Activated T-cell treated with anti-CD3 and anti-CD28 coated beads, Interleukin-2, amount 50 U/mL, for 72 hours (primary cell): Measurements from ENCODE around the gene PIK3R6. TPM values are rescaled to one million over a fixed set of nuclear protein-coding genes. Genes with fewer than 3 reads are reported as not detected.

Experiments
- ATAC-seq, 2 donors: fragments of 150-1000 bp; cut with Tn5 transposase; replicated peaks in 1 of 2; 2 replicates each; pipeline ENCODE4 v1.10.0; 2021; ENCODE audit warnings: moderate library complexity in 2 of 2, mild to moderate bottlenecking in 1 of 2
- DNase-seq, 2 donors: peaks; one replicate each; pipeline ENCODE4 v3.0.0; 2021 to 2022; ENCODE audit warnings: mixed read lengths in 1 of 2
- H3K27ac Mint-ChIP-seq: one replicate; pipeline ENCODE4 v1.8.0; 2022; ENCODE audit warnings: mild to moderate bottlenecking, moderate library complexity, mixed read lengths
- H3K27me3 Mint-ChIP-seq: one replicate; pipeline ENCODE4 v1.8.0; 2022; ENCODE audit warnings: low read depth, mixed read lengths
- H3K36me3 Mint-ChIP-seq, 2 donors: one replicate each; pipeline ENCODE4 v1.8.0; 2022; ENCODE audit warnings: mixed read lengths in 2 of 2, mild to moderate bottlenecking in 1 of 2; ENCODE audit not compliant: insufficient read depth in 2 of 2
- H3K4me1 Mint-ChIP-seq: one replicate; pipeline ENCODE4 v1.8.0; 2022; ENCODE audit warnings: low read depth, mixed read lengths
- H3K4me3 Mint-ChIP-seq, 2 donors: one replicate each; pipeline ENCODE4 v1.8.0; 2022; ENCODE audit warnings: mild to moderate bottlenecking in 2 of 2, mixed read lengths in 2 of 2, moderate library complexity in 2 of 2
- H3K9me3 Mint-ChIP-seq, 2 donors: one replicate each; pipeline ENCODE4 v1.8.0; 2022; ENCODE audit warnings: mixed read lengths in 2 of 2
- total RNA-seq, 2 donors: library from RNA; stranded (reverse); gene quantifications; one replicate each; pipeline ENCODE4 v1.2.3, GENCODE V29; 2022

PIK3R6 gene
- total RNA-seq, 2 donors from 2014 or later, result 0.99 to 2.6 TPM

DNA sequence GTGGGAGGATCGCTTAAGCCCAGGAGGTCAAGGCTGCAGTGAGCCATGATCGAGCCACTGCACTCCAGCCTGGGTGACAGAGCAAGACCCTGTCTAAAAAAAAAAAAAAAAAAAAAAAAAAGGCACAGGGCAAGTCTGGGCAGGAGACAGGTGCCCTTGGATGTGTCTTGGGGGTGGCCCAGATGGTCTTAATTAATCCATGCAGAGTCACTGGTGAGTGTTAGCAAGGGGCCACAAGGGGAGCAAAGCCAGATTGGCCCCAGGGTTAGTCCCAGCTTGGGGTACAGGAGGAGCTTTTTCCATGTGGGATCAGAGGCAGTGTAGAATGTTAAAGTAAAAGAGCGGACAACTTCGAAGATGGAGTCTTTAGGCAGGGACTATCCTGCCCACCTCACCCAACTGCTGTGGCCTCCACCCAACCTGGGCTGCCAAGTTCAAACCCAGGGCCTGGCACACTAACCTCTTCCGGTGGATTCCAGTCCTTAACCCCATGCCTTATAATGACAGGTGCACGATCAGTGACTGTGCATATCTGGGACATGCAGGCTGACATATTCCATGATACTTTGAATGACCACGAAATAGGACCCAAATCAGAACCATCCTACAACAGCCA, 36.1 kb downstream of the PIK3R6 start:
- Mint-ChIP-seq H3K4me1 (no peaks in the 10 kb centered on the region), H3K27me3 (no peaks in the 10 kb centered on the region), H3K9me3 (no peaks in the 10 kb centered on the region), H3K4me3 (no peak overlapping the region), H3K36me3 (no peaks in the 10 kb centered on the region), H3K27ac (no peak overlapping the region)
- ATAC-seq (no peak), DNase-seq (no peak)

DNA sequence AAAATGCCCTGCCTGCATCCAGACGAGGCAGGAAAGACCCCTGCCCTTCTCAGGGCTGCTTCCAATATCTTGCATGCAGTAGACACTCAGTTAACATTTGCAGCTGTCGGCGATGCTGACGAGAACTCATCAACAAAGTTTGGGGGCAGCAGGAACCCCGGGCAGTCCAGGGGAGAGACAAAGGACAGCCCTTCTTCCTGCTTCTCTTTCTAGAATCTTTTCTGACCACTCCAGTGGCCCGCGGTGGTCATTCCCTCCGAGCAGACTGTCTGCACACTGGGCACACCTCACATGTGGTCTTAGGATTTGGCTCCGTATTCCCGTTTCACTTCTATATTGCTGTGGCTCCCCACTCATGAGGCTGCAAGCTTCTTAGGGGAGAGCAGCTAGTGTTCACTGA, 37.3 kb downstream of the PIK3R6 start:
- Mint-ChIP-seq H3K36me3 (no peaks in the 10 kb centered on the region), H3K4me3 (no peak overlapping the region), H3K9me3 (no peaks in the 10 kb centered on the region), H3K27me3 (no peaks in the 10 kb centered on the region), H3K27ac (no peak overlapping the region), H3K4me1 (no peaks in the 10 kb centered on the region)
- no peak for DNase-seq
- ATAC-seq, result no peak

- H3K9me3 Mint-ChIP-seq, result peaks cover 0 to 1% of the 10 kb centered on the region in 2 donors
- no peaks in the 10 kb centered on the region for H3K27me3 Mint-ChIP-seq
- peaks cover 0 to under 1% of the 10 kb centered on the region in 2 donors for H3K36me3 Mint-ChIP-seq
- DNase-seq (no peak), ATAC-seq (no peak)
- no peak overlapping the region for H3K4me3 Mint-ChIP-seq
- H3K27ac Mint-ChIP-seq, result no peak overlapping the region
- H3K4me1 Mint-ChIP-seq, result no peaks in the 10 kb centered on the region
Measured at GRCh38 chr17:8829036-8829941, 38.2 kb downstream of the PIK3R6 start.

GRCh38 chr17:8828517-8828875, 39.0 kb downstream of the PIK3R6 start:
- Mint-ChIP-seq H3K27me3 (no peaks in the 10 kb centered on the region), H3K36me3 (peaks cover under 1 to 3% of the 10 kb centered on the region in 2 donors), H3K27ac (no peak overlapping the region), H3K9me3 (peaks cover 0 to 1% of the 10 kb centered on the region in 2 donors), H3K4me1 (no peaks in the 10 kb centered on the region), H3K4me3 (no peak overlapping the region)
- no peak for ATAC-seq
- DNase-seq, result no peak

GRCh38 chr17:8826808-8827435, 40.6 kb downstream of the PIK3R6 start:
- peaks cover 2 to 3% of the 10 kb centered on the region in 2 donors for H3K36me3 Mint-ChIP-seq
- no peak for ATAC-seq
- H3K4me1 Mint-ChIP-seq, result no peaks in the 10 kb centered on the region
- no peak overlapping the region for H3K27ac Mint-ChIP-seq
- DNase-seq, result no peak
- no peaks in the 10 kb centered on the region for H3K27me3 Mint-ChIP-seq
- H3K4me3 Mint-ChIP-seq, result no peak overlapping the region
- H3K9me3 Mint-ChIP-seq, result peaks cover 1% of the 10 kb centered on the region in 2 donors

DNA sequence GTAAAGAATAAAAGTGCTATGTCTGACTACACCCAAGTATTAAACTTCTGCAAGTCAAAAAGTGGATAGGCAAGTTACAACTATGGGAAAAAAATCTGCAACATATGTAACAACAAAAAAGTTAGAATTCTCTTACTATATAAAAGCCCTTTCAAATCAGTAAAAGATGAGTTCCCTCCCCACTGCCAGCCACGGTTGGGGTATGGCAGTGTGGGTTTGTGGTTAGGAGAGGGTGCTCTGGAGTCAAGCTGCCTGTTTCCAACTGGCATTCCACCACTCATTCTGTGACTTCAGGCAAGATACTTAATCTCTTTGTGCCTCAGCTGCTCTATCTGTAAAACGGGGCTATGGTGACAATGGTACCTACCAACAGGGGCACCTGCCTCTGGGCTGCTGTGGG, 41.7 kb downstream of the PIK3R6 start:
- H3K27me3 Mint-ChIP-seq, result no peaks in the 10 kb centered on the region
- H3K4me1 Mint-ChIP-seq, result no peaks in the 10 kb centered on the region
- DNase-seq (no peak), ATAC-seq (no peak)
- H3K4me3 Mint-ChIP-seq, result no peak overlapping the region
- peaks cover 2 to 3% of the 10 kb centered on the region in 2 donors for H3K36me3 Mint-ChIP-seq
- H3K9me3 Mint-ChIP-seq, result peaks cover 1% of the 10 kb centered on the region in 2 donors
- H3K27ac Mint-ChIP-seq, result no peak overlapping the region

DNA sequence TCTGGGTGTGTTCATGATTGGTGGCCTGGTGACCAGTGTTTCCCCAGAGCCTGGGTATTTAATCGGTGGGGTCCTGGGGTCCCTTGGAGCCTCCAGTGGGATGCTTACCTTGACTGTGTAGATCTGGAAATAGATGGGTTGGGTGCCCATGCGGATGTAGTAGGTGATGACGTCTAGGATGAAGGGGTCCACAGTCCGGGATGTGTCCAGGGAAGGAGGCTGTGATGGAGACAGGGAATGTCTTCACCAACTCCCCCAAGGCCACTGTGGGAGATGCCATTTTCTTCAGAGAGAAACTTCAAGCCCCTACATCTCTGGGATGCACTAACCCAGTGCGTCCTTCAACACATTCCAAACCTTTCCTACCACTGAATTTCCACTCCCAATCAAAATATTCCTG, 44.2 kb downstream of the PIK3R6 start:
- no peak for ATAC-seq
- Mint-ChIP-seq H3K36me3 (peaks cover 2 to 3% of the 10 kb centered on the region in 2 donors), H3K4me1 (no peaks in the 10 kb centered on the region), H3K27ac (no peak overlapping the region), H3K4me3 (no peak overlapping the region), H3K27me3 (no peaks in the 10 kb centered on the region), H3K9me3 (peaks cover 1% of the 10 kb centered on the region in 2 donors)
- DNase-seq, result no peak

DNA sequence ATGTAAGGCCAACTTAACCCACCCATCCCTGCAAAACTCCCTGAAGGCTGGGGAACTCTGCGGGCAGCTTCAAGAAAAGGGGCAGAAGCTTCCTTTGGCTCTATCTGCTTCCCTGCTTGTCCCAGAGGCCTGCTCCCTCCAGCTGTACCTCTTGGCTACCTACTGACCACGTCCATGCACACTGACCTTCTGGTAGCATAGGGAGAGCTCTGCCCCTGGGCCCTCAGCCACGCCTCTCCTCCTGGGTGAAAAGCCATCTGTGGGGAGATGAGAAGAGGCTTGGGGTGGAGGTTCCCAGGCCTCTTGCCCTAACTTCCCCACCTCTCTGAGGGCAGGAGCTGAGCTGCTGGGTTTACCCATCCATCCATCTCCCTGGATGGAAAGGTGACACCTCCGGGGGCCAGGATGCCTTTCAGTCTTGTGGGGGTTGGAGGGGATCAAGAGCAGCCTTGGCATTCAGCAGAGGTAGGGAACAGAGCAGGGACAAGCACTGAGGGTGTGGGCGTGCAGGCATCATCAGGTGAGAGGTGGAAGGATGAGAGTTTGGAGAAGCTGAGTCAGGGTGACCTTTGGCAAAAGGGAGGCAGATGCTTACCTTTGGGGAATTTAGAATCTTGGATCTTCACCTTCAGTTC, 45.0 kb downstream of the PIK3R6 start:
- H3K36me3 Mint-ChIP-seq, result peaks cover 2 to 3% of the 10 kb centered on the region in 2 donors
- H3K9me3 Mint-ChIP-seq, result peaks cover 1% of the 10 kb centered on the region in 2 donors

DNA sequence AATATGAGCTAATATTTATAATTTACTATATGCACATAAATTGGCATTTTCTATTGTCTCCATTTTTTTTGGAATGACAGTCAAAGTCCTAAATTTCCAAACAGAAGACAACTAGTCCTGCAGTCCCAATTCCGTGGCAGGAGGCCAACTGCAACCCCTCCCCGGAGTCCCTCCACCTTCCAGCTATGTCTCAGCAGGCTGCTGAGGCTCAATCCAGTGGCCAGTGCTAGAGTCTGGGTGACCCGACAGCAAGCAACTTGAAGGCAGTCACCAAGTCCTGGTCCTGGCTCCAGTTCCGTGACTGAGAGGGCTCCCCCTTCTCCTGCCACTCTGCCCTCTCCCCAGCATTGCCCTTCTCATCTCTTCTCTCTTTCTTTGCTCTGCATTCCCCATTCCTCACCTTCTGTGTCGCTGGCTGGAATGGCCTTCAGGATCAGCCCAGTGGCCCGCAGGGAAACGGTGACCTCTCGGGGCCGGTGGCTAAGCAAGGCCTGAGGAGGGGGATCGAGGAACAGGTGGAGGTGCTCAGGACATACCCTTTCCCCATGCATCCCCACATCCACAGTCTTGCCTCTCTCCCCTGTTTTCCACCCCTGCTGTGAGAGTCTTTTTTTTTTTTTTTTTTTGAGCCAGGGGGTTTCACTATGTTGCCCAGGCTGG, 45.9 kb downstream of the PIK3R6 start:
- H3K4me3 Mint-ChIP-seq, result no peak overlapping the region
- H3K27me3 Mint-ChIP-seq, result peaks cover 5% of the 10 kb centered on the region
- DNase-seq (no peak), ATAC-seq (no peak)
- no peaks in the 10 kb centered on the region for H3K4me1 Mint-ChIP-seq
- H3K9me3 Mint-ChIP-seq, result peaks cover 1% of the 10 kb centered on the region in 2 donors
- peaks cover 2 to 3% of the 10 kb centered on the region in 2 donors for H3K36me3 Mint-ChIP-seq
- H3K27ac Mint-ChIP-seq, result no peak overlapping the region

More for the DNA sequence above, 45.0 kb downstream of the PIK3R6 start:
- ATAC-seq (no peak), DNase-seq (no peak)
- peaks cover 4% of the 10 kb centered on the region for H3K27me3 Mint-ChIP-seq
- no peak overlapping the region for H3K27ac Mint-ChIP-seq
- no peak overlapping the region for H3K4me3 Mint-ChIP-seq
- H3K4me1 Mint-ChIP-seq, result no peaks in the 10 kb centered on the region

DNA sequence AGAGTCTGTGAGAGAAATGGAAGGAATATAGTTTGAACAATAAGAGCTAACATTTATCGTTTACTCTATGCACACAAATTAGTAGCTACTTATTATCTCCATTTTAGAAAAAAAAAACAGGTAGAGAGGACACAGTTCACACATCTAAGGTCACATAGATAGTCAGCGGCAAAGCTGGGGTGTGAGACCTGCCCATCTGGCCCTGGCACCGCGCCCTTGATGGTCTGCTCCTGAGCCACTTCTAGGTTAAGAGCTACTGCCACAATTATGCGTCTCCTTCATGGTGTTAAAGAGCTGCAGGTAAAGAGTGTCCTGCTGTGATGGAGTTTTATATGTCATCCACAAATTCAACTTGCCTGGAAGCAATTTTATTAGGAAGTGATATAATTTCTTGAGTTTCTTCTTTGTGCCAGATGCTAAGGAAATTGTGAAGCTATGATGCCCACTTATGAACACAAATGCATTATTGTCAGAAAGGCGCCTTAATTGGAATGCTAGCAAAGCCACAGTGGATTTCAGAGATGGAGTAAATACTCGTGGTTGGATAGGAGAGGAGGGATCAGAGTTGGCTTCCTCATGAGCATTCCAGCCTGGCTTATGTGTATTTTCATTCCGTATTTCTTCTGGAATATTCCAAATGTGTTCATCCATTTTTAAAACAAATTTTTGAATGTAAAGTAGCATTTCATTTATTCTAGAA, 47.0 kb downstream of the PIK3R6 start:
- no peak overlapping the region for H3K4me3 Mint-ChIP-seq
- H3K36me3 Mint-ChIP-seq, result peaks cover 2 to 3% of the 10 kb centered on the region in 2 donors
- no peak for DNase-seq
- peaks cover 1% of the 10 kb centered on the region in 2 donors for H3K9me3 Mint-ChIP-seq
- no peaks in the 10 kb centered on the region for H3K4me1 Mint-ChIP-seq
- no peak for ATAC-seq
- H3K27ac Mint-ChIP-seq, result no peak overlapping the region
- H3K27me3 Mint-ChIP-seq, result peaks cover 5% of the 10 kb centered on the region

DNA sequence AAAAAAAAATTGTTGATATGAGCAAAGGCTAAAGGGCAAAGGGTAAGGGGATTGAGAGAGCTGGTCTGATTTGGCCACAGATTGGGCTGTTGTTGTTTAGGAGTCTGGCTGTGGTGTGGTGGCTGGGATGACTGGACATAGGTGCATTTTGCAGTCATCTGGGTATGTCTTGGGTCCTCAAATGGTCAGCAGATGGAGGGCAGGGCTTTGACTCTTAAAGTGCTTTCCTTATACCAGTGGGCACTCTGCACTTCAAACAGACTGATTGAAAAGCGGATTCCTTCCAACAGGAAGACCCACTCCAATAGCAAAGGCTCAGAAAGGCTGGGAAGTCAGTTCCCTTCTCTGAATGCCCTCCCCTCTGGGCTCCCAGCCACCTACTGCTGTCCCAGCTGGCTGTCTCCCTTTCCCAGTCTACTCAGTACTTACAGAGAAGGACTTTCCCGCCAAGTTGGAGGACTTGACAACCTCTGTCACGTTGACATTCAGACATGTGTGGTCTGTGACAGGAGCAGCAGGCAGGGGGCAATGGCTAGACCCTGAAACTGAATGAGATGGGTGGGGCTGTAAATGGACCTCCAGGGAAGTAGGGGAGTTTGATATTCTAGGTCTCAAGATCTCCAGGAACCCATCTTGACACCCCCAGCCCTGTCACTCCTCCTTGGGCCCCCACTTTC, 48.7 kb downstream of the PIK3R6 start:
- Mint-ChIP-seq H3K4me3 (no peak overlapping the region), H3K27me3 (peaks cover 5% of the 10 kb centered on the region), H3K27ac (no peak overlapping the region), H3K9me3 (peaks cover 0 to 1% of the 10 kb centered on the region in 2 donors), H3K4me1 (no peaks in the 10 kb centered on the region), H3K36me3 (peaks cover 0 to 2% of the 10 kb centered on the region in 2 donors)
- DNase-seq (no peak), ATAC-seq (no peak)

GRCh38 chr17:8818047-8818446, 49.4 kb downstream of the PIK3R6 start:
- H3K27me3 Mint-ChIP-seq, result peaks cover 5% of the 10 kb centered on the region
- H3K9me3 Mint-ChIP-seq, result peaks cover 0 to 2% of the 10 kb centered on the region in 2 donors
- ATAC-seq, result no peak
- peaks cover 0 to 2% of the 10 kb centered on the region in 2 donors for H3K36me3 Mint-ChIP-seq
- no peak overlapping the region for H3K27ac Mint-ChIP-seq
- H3K4me3 Mint-ChIP-seq, result no peak overlapping the region
- DNase-seq, result no peak
- H3K4me1 Mint-ChIP-seq, result no peaks in the 10 kb centered on the region
